ENCODE results near the gene DNPEP.
"Not testable (repeated sequence)": the region's sequence is repeated elsewhere in the genome, so short reads cannot be mapped to it uniquely, and the experiment has no call there.

DNPEP gene

DNA sequence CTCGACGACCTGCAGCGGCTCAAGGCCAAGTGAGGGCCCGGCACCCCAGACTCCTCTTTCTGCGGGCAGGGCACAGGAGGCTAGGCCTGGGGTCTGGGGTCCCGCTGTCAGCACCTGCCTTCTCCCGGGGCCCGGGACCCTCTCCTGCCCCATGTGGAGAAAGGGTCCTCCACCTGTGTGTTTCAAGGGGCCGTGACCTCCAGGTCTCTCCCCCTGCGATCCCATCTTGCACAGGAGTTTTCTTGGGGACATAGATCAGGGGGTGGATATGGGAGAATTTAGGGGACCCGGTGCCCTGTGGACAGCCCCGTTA, 31.3 kb upstream of the DNPEP start:
- DNase-seq = no peak

DNA sequence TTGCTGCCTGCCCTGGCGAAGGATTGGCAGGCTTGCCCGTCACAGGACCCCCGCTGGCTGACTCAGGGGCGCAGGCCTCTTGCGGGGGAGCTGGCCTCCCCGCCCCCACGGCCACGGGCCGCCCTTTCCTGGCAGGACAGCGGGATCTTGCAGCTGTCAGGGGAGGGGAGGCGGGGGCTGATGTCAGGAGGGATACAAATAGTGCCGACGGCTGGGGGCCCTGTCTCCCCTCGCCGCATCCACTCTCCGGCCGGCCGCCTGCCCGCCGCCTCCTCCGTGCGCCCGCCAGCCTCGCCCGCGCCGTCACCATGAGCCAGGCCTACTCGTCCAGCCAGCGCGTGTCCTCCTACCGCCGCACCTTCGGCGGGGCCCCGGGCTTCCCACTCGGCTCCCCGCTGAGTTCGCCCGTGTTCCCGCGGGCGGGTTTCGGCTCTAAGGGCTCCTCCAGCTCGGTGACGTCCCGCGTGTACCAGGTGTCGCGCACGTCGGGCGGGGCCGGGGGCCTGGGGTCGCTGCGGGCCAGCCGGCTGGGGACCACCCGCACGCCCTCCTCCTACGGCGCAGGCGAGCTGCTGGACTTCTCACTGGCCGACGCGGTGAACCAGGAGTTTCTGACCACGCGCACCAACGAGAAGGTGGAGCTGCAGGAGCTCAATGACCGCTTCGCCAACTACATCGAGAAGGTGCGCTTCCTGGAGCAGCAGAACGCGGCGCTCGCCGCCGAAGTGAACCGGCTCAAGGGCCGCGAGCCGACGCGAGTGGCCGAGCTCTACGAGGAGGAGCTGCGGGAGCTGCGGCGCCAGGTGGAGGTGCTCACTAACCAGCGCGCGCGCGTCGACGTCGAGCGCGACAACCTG, 30.7 kb upstream of the DNPEP start, which contains the start of gene DES:
Gene DES (plus strand): TSS at position 223 of the 857 bp plus-strand sequence. CDS start 86 bp downstream, at position 309.
- no peak for DNase-seq

DNA sequence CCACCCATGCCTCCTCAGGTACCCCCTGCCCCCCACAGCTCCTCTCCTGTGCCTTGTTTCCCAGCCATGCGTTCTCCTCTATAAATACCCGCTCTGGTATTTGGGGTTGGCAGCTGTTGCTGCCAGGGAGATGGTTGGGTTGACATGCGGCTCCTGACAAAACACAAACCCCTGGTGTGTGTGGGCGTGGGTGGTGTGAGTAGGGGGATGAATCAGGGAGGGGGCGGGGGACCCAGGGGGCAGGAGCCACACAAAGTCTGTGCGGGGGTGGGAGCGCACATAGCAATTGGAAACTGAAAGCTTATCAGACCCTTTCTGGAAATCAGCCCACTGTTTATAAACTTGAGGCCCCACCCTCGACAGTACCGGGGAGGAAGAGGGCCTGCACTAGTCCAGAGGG, 29.7 kb upstream of the DNPEP start:
- no peak for DNase-seq

DNA sequence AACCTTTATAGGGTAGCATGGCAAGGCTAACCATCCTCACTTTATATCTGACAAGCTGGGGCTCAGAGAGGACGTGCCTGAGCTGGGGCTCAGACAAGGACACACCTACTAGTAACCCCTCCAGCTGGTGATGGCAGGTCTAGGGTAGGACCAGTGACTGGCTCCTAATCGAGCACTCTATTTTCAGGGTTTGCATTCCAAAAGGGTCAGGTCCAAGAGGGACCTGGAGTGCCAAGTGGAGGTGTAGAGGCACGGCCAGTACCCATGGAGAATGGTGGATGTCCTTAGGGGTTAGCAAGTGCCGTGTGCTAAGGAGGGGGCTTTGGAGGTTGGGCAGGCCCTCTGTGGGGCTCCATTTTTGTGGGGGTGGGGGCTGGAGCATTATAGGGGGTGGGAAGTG, 29.2 kb upstream of the DNPEP start:
- DNase-seq = no peak

DNA sequence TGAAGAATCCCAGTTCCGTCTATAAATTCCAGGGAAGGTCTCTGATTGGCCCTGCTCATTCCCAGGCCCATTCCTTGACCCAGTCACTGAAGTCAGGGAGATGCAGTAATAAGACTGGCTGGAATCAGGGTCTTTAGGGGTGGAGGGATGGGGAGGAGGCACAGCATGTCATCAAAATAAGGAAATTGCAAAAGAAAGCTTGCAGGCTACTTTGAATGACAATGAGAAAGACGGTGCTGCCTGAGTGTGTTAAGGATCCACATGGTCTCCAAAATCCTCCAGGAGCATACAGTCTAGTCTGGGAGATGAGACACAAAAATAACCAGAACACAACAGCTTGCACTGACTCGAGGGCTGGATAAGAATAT, 28.5 kb upstream of the DNPEP start:
- DNase-seq = no peak

DNA sequence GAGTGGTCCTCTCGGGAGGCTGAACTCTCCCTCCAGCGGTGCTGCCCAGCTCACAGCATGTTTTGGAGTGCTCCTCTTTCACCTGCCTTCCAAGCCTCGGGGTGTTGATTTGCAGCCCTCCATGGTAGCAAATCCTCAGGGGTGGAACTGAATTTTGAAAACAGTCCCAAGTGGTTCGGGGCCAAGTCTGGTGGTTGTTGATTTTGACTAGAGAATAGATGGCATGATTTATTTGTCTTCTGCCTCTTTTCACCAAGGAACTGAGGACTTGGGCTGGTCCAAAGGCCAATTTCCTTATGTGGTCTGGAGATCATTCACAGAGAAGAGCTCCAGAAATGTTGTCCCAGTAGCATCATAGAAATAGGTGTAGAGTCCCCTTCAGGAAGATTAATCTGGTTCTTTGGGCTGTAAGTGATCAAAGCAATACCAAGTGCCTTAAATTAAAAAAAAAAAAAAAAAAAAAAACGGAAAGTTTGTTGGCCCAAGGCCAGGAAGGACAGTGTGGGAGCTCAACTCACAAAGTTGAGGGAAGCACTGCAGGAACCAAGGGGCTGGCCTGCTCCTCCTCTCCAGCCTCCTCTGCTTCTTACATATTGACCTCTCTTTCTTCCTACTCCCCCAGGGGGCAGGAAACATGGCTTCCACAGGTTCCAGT, 28.0 kb upstream of the DNPEP start:
- DNase-seq = no peak

DNA sequence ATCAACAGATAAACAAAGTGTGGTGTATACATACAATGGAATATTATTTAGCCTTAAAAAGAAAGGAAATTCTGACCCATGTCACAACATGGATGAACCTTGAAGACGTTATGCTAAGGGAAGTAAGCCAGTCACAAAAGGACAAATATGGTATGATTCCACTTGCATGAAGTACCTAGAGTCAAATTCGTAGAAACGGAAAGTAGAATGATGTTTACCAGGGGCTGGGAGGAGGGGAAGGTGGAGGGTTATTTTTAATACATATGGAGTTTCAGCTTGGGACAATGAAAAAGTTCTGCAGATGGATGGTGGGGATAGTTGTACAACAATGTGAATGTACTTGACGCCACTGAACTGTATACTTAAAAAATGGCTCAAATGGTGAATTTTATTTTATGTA, 27.1 kb upstream of the DNPEP start:
- no peak for DNase-seq

DNA sequence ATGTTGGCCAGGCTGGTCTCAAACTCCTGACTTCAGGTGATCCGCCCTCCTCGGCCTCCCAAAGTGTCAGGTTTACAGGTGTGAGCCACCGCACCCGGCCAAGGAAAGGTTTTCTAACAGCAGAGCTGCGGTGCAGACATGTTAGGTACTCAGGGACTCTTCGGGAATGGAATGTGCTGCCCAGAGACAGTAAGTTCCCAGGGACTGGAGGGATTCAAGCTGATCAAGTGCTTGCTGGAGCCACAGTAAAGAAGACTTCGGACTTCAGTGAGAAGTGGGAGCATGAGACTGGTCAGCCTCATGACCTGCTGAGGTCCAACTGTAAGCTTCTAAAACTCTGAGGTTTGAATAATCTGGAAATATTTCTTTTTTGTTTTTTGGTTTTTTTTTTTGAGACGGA, 22.7 kb upstream of the DNPEP start:
- DNase-seq = no peak

DNA sequence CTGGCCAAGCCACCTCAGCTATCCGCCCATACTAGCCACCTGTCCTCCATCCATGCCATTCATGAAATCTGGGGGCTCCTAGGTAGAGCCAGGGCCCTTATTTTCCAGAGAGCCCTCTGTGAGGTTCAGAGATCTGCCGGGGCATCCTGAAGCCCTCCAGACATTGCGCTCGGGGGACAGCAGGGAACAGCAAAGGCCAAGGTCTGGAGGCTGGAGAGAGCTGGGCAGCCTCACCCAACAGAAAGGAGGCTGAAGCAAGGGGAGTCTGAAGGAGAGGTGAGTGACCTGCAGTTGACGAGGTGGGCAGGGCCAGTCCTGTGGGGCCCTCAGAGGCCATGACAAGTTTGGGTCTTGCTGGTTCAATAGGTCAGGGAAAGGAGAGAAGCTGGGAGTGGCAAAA, 21.9 kb upstream of the DNPEP start:
- DNase-seq = no peak

DNA sequence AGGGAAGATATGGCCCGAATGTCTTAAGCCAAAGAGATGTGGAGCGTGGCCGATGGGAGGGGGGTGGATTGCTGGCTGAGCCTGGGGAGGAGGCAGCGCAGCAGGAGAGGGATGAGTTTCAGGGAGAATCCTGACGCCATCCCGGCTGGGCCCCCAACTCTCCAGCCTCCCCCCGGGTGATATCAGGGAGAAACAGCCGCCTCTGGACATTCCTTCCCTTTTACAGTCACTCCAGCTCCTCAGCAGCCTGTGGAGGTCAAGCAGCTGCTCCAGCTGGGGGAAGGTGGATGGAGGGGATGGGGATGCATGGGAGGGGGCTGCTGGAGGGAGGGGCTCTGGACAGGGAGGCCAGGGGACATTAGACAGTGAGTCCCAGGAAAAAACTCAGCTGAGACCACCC, 20.9 kb upstream of the DNPEP start:
- DNase-seq = no peak

DNA sequence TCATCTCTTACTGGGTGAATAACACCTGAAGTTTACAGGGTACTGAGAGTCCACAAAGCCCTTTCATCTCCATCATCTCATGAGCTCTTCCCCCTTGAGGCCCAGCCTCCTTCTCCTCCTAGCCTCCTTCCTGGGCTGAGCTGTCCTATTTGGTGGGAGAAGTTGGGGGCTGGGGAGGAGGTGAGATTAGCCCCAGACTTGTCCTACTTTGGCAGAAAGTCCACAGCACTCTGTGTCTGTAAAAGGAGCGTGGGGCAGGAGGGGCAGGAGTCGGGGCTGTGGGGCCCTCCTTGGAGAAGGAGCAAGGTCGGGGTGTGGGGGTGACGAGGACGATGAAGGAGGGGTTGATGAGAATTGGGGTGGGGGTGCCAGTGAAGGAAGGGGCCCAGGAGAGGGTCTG, 20.5 kb upstream of the DNPEP start:
- no peak for DNase-seq

DNA sequence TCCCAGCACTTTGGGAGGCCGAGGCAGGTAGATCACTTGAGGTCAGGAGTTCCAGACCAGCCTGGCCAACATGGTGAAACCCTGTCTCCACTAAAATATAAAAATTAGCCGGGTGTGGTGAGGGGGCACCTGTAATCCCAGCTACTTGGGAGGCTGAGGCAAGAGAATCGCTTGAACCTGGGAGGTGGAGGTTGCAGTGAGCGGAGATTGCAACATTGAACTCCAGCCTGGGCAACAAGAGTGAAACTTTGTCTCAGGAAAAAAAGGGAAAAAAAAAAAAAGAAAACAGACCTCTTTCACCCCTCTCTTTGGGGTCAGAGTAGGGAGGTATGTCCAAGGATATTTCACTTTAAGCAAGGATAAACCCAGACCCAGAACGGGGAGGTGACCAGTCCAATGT, 19.6 kb upstream of the DNPEP start:
- not testable (repeated sequence) for DNase-seq

DNA sequence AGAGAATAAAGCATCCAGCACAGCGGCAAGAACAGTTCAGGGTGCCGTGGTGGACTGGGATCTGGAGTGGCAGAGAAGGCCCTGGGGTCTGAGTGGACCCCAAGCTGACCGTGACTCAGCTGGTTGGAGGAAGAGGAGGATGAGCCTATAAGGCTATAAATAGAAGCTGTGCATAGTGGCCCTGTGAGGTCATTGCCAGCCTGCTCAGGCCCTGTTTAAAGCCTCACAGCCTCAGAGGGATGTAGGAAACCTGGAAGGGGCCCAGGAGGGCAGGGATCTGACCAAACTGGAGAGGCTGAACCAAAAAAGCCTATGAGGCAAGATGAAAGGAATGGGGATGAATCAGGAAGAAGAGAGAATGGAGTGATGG, 19.1 kb upstream of the DNPEP start:
- DNase-seq = no peak

DNA sequence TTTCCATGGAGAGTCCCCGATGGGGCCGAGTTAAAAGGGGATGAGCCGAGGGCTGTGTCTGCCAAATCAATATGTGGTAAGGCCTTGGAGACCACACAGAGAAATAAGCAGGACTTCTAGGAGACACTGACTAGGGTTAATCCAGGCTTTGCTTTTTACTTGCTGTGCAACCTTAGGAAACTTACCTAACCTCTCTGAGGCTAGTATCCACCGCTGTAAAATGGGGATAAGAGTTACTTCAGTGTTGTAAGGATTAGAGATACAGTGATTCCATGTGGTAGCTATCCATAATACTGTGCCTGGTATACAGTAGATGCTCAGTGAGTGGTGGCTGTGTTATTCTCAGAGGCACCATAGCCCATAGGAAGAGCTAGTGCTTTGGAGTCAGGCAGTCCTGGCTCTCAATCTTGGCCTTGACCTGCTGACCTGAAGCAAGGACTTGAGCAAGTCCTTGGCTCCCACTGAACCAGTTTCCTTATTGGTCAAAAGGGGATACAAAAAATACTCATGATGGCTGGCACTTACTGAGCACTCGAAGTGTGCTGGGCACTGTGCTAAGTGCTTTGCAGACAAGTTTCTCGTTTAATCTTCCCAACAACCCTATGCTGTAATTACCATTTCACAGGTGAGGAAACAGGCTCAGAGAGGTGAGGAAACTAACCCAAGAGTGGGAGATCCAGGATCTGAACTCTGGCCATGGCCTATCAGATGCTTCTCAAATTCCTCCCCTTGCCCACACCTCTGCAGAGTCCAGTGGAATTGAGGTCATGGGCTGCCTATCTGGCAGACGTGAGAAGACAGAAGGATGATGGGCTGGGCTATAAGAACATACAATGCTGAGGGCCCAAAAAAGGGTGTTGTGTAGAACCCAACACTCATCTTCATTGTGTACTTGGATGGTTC, 18.5 kb upstream of the DNPEP start:
- DNase-seq = no peak

DNA sequence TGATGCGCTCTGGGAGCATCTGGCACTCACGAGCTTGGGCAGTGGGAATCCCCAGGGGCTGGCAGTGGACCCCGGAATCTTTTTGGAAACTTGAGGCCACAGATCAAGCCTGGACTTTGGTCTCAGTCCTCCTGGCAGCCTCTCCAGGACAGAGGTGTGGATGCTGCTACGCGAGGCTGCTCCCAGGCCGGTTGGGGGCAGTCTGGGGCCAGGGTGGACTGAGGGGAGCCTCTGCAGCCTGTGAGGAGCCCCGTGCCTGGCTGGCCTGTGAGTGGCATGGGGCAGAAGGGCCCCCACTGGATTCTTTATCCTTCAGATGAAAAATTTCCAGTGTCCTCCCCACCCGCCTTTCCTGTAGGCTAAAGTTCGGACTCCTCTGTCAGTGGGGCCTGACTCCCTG, 17.7 kb upstream of the DNPEP start:
- no peak for DNase-seq

DNA sequence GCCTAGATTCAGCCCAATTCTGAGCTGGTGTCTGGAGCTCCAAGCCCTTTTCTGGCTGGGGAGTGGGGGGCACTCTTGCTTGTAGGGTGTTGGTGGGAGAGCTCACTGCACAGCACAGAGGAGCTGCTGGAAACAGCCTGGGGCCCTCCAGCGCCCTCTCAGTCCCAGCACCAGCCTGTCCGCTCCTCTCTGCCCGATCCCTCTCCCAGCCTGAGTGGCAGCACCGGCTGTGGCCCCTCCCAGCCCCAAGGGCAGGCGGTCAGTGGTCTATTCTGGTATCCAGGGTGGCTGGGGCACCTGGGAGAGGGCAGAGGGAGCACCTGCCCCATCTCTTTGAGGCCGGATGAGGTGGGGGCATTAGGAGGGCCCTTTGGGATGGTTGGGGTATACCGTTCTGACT, 17.2 kb upstream of the DNPEP start:
- no peak for DNase-seq

DNA sequence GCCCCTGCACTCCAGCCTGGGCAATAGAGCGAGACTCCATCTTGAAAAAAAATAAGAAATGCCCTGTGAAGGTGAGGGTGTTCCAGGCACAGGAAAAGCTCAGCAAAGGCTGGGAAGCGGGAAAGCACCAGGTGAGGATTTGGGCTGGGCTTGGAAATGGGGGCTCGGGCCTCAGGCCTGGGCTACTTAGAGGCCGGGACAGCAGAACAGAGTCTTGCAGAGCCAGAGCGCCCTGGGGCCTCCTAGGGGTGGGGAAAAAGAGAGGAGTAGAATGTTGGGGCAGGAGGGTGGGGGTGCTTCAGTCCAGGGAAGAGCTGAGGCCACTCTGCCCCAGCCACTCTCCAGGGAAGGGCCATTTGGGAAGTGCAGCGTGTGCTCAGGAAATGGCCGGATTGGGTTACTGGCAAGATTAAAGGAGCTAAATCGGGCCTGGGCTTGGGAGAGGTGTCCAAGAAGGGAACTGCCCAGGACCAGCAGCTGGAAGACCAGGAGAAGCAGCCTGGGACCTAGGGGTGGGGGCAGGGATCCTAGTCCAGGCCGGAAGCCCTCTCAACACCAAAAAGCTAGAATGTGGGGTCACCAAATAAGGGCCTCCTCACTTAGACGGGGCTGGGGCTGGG, 16.7 kb upstream of the DNPEP start:
- no peak for DNase-seq

DNA sequence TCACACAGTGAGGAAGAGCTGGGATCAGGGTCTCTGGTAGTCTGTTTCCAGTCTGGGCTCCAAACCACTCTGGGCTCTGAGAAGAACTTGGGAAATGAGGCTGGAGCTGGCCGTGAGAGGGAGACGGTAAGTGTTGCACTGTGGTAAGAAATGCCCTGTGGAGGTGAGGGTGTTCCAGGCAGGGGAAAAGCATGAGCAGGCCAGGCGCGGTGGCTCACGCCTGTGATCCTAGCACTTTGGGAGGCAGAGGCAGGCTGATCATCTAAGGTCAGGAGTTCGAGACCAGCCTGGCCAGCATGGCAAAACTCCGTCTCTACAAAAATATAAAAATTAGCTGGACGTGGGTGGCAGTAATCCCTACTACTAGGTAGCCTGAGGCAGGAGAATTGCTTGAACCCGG, 16.1 kb upstream of the DNPEP start:
- DNase-seq = no peak

DNA sequence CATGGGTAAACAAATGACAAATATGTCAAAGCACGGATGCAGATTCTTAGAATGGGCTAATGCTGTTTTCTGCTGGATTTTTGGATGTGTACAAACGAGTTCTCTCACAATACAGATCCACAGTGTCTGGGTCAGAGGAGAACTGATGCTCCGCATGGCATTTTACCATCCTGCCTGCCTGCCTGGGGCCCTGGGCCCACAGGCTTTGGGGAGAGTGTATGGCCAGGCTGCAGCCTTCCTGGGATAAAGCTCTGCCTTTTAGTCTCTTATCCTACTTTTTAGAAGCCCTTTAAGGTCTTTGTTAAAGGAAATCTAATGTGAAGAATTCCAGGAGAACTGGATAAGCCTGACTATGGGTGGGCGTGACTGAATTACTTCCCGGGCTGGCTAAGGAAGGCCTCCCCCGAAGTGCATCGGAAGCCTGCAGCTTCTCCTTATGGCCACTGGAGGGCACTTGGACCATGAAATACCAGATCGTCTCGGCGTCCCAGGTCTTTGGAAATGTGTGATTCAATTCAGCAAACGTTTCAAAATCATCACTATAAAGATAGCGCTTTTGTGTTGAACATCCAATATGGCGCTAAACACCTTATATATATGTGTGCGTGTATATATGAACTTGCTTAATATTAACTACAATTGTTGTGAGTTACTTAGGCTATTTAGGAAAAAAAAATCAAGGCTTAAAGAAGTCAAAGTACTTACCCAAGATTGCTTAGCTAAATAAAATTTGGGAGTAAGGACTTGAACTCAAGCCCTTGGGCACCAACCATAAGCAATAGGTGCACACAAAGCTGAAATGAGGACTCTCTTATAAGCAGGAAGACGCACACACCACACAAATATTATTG, 15.2 kb upstream of the DNPEP start:
- DNase-seq = peak; percentile 84

DNA sequence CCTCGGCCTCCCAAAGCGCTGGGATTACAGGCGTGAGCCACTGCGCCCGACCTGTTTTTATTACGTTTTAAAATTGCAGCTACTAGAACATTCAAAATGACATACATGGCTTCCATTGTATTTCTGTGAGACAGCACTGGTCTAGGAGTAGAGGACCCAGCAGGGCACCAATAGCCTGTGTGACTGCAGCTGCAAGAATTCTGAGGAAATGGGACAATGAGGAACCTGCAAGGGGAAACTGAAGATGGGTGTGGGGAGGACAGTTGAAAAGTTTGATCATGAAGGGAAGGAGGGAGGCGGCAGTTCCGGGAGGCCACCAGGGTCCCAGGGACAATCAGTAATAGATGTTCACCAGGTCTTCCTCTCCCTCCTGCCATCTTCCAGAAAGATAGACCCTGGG, 13.9 kb upstream of the DNPEP start:
- peak; percentile 18 for DNase-seq

DNA sequence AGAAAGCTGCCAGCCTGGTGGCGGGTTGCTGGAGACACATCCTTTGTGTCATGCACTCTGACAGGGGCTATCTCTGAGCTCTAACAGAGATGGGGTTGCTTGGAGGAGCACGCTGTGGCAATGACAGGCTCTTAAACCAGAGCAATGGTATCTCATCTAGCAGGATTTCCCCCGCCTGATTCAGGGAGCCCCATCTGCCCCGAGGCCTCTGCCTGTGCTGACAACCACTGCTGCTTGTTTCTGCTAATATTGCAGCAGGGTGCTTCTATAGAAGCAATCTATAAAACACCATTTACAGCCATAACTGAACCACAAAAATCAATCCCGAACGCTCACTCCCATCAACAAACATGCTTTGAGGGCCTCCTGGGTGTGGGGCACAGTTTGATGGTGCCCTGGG, 12.8 kb upstream of the DNPEP start:
- no peak for DNase-seq

DNA sequence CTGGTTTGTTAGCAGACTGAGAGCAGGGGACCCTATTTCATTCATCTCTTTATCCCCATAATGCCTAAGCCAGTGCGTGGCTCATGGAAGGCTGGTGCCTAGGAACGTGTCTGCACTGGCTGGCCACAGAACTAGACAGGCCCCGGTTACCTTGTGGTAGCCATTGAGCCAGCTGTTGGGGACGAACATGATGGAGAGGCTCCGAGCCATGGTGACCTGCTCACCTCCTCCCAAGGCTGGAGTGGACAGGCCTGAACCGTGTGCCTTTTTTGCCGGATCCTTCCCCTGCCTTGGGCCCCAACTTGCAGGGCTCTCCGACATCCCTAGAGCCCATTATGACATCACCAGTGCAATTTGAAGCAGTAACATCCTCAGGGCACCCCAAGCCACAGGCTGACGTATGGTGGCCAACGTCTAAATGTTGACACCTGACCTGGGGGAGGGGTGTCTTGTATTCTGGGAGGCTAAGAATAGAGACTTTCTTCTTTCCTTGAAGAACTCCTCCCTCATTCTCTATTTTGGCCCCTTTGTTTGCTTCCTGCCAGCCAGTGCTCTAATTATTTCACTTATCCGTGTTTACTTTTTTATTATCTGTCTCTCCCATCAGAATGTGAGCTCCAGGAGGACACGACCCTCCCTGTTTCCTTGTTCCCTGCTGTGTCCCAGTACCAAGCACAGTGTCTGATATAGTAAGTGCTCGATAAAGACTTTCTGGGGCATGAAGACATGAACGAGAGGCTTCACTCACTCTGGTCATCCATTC, 12.2 kb upstream of the DNPEP start:
- no peak for DNase-seq

Data from suppressor macrophage treated with lipopolysaccharide for 4 hours (primary cell).